SKM-1 treated with dmso at 0.1 percent for 144 hours (cell line): Measurements from ENCODE around the gene SLC2A3.
"Not testable (repeated sequence)": the region's sequence is repeated elsewhere in the genome, so short reads cannot be mapped to it uniquely, and the experiment has no call there.

Experiments used
- DNase-seq: peaks from one replicate; lab custom pipeline; 2025; ENCODE audit not compliant: unreplicated experiment; lab: John Stamatoyannopoulos, UW

The SLC2A3 gene

DNA sequence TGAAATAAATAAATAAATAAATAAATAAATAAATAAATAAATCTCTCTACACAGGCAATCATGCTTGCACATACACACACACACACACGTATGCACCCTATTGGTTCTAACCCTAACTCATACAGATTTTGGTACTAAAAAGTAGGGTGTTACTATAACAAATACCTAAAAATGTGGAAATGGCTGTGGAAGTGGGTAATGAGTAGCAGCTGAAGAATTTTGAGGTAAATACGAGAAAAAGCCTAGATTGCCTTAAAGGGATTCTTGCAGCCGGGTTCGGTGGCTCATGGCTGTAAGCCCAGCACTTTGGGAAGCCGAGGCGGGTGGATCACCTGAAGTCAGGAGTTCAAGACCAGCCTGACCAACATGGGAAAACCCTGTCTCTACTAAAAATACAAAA lies 15.7 kb upstream of the SLC2A3 start:
- DNase-seq = no peak

DNA sequence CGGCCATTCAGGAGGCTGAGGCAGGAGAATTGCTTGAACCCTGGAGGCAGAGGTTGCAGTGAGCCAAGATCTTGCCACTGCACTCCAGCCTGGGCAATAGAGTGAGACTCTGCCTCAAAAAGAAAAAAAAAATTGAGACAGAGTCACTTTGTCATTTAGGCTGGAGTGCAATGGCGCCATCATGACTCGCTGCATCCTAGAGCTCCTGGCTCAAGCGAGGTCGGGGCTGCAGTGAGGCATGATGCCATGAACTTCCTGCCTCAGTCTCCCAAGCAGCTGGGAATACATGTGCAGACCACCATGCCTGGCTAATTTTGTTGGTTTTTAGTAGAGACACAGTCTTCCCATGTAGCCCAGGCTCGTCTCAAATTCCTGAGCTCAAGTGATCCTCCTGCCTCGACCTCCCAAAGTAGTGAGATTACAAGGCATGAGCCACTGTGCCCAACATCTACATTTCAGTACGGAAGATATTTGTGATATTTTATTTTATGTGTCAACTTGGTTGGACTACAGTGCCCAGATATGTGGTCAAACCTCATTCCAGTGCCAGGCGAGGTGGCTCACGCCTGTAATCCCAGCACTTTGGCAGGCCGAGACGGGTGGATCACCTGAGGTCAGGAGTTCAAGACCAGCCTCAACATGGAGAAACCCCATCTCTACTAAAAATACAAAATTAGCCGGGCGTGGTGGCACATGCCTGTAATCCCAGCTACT lies 14.4 kb upstream of the SLC2A3 start:
- not testable (repeated sequence) for DNase-seq

DNA sequence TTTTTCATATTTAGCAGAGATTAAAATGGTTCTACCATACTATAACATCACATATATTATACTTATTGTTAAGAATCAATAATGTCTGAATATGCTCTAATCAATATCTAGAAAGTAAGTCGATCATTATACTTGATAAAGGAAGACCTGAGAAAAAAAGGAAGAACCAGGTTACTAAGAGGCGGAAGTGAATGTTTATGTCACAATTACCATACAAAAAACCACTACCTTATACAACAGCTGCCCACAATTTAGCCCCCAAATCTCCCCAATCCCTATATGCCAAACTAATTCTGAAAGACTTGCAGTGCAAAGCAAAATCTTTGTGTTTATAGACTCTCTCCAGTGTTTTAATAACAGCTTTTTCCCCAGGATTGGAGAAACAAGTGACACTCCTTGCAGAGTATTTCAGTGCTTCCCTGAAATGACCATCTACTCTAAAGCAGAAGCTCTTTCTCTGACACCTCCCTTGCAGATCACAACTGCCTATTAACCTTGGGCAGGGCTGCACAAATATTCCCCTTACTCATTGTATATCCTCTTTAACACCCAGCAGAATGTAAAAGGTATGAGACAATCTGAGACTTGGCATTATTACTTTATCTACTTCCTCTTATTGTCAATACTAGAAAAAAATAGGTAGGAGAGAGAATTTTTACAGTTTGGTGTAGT lies 12.7 kb upstream of the SLC2A3 start:
- DNase-seq = peak; percentile 59

DNA sequence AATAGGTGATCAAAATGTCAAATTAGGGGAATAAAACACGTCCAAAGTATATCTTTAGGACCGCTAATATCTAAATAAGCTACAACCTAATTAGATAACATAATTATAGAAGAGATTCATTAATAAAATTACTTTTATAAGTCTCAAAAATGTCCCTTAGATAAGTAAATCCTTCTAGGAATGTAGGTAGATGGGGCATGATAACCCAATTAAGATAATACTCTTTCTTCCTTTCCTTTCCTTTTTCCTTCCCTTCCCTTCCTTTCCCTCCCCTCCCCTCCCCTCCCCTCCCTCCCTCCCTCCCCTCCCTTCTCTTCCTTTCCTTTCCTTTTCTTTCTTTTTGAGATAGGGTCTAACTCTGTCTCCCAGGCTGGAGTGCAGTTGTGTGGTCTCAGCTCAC lies 11.0 kb upstream of the SLC2A3 start:
- DNase-seq = no peak

DNA sequence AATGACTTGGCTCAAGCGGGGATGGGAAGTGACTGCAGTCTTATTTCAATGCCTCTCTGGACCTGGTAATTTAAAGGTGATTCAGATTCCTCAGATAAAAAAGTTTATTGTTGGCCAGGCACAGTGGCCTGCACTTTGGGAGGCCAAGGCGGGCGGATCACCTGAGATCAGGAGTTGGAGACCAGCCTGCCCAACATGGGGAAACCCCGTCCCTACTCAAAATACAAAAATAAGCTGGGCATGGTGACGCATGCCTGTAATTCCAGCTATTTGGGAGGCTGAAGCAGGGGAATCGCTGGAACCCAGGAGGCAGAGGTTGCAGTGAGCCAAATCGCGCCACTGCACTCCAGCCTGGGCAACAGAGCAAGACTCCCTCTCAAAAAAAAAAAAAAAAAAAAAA lies 8.8 kb upstream of the SLC2A3 start:
- DNase-seq = not testable (repeated sequence)

DNA sequence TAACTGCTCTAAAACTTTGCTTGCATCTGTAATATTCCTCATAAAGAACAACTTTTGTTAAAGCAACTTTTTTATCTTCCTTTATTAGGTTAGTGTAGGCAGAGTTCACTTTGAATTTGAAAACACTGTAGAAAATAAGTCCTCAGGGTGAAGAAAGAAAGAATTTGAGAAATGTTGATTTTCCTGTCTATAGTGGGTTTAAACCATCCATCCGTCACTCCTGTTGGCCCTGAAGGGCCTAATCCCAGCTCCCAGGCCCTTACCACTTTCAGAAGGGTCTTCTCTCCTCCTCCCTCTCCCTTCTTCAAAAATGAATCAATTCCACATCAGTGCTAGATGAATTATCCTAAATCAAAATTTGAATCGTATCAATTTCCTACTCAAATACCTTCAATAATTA lies 4.9 kb upstream of the SLC2A3 start:
- DNase-seq = no peak

DNA sequence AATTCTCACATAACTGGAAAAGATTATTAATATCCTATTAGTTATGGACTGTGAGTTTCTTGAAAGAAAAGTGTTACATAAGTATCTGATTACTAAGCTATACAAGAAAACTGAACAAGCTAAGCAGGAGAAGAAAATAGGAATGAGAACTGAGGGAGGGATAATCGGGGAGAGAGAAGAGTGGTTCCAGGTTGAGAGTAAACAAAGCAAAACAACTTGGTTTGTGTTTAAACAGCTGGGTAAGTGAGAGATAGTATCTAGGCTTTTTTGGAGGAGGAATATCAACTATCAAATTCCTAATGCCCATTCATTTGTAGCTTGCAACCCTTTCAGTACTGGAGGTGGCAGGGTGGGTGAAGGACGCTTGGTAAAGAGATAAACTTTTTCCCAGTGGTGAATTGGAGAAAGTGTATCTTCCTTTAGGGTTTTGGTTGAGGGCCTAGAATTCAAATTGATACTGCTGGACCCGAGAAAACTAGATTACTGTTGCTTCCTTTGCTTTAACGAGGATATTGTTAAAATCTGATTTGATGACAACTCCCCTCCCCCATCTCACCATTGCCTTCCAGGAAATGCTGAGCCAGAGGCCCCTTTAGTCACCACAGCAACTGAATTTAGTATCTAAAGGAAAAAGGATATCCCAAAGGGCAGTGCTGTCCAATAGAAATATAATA lies 2.0 kb upstream of the SLC2A3 start:
- DNase-seq = no peak

DNA sequence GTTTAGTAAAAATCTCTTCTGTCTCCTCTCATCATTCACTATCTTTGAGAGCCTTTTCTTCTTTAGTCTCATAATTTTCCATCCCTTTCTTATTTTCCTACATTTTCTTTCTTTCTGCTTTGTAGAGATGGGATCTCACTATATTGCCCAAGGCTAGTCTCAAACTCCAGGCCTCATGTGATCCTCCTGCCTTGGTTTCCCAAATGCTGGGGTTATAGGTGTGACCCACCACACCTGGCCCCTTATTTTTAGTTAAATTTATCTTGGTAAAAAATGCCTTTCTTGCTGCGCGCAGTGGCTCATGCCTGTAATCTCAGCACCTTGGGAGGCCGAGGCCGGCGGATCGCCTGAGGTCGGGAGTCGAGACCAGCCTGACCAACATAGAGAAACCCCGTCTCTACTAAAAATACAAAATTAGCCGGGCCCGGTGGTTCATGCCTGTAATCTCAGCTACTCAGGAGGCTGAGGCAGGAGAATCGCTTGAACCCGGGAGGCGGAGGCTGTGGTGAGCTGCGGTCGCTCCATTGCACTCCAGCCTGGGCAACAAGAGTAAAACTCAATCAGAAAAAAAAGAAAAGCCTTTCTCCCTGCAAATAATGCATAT lies 996 bp downstream of the SLC2A3 start:
- no peak for DNase-seq

DNA sequence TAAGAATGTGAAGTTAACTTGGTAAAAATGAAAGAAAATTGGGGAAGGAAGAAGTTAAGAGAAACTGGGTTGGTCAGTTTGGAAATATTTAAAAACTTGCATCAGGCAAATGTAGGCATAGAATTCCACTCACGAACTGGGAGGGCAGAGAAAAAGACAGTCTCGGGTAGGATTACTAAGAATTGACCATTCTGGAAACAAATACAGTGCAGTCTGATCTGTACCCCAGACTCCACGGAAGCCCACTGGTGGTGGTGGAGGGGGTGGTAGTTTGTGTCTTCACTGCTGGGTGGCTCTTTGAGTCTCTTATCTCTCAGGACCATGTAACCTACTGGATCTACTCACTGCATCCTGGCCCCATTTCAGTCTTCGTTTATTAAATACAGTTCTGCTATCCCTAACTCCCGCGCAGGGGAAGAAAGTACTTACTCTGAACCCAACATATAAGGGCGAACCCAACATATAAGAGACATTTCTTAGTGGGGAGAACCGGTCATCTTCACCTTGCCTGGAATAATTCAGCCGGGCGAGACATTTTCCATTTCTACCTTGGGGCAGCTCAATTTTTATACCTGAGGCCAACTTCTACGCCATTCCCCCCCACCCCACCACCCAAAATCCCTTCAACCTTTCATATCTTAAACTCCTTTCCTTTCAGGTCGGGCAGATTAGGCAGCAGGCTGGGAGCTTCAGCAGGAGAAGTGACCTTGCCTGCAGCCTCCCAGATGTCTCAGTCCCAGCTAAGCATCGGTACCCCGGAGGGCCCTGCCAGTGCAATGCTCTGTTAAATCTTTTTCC lies 1.7 kb downstream of the SLC2A3 start:
- DNase-seq = no peak

DNA sequence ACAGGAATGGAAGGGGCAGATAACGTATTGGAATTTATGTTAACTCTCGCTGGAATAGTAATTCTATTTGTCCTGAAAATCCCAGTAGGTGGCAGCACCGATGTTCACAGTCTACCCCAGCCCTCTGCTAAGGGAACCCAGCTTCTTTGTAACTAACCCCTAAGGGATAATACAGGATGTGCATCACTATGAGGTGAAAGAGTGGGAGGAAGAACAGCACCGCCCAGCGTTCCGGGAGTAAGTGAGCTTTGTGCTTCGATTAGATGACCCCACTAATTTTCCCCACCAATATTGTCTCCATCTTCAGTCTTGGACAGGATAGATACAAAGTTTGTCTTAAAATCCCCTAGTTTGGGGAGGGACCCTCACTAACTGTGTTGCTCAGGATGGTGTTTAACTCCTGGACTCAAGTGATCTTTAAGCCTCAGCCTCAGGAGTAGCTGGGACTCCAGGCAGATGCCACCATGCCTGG lies 2.7 kb downstream of the SLC2A3 start:
- peak; percentile 82 for DNase-seq

DNA sequence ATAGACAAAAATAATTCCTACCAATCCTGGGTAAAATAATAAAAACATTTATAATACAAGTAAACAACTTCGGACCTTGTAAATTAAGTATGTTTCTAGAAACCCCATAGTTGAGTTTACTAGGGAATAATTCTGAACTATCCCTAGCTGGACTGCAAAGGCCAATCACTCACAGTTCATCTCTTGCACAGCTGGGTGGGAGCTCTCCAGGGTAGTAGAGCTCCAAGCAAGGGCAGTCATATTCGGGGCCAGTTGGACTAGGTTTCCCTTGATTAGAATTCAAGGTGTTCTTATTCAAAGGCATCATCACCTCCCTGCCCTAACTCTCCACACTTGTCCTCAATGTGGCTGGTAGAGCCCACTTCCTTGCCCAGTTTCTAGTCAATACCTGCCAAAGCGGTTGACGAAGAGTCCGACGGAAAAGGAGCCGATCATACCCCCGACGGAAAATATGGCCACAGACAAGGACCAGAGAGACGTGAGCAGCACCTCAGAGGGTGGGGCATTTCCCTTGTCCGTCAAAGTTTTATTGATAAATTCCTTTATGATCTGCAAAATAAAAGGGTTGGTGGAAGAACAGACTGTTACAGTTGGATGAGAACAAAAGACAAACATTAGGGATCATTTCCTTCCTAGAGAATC lies 3.3 kb downstream of the SLC2A3 start:
- DNase-seq = not testable (repeated sequence)

DNA sequence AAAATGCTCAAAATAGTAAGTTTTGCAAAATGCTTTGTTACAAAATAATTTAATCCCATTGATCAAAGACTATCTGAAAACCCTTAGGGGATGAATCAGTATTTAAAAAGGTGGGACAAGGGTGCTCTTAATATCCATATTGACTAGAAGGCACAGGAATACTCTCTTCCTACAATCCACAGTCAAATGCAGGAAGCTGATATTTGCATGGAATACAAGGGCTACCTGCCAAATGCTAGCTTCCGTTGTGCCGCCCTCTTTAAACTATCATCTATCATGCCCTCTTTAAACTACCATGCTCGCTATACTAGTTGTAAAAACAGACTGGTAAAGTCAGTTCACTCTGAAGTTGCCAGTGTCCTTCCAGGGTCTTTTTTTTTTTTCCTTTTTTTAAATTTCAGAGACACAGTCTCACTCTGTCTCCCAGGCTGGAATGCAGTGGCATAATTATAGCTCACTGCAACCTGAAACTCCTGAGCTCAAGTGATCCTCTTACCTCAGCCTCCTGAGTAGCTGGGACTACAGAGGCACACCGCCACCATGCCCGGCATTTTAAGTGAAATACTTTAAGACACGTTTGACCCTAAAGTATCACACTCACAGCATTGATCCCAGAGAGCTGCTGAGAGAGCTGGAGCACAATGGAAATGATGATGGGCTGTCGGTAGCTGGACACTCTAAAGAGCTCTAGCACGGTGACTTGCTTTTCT lies 6.7 kb downstream of the SLC2A3 start:
- DNase-seq = no peak

DNA sequence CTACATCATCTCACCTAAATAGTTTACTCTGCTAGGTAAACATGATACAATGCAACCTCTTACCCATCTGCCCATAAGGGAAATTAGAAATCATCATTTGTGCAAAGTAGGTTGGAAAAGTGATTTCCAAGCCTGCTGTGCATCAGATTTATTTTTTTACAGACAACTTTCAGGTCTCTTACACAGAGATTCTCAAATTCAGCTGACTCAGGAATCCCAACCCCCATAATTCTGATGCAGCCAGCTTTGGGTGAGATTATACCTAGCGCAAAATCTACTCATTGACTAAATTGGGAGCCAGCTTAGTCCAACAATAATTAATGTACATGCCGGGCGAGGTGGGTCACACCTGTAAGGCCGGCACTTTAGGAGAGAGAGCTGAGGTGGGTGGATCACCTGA lies 8.5 kb downstream of the SLC2A3 start:
- DNase-seq = no peak

DNA sequence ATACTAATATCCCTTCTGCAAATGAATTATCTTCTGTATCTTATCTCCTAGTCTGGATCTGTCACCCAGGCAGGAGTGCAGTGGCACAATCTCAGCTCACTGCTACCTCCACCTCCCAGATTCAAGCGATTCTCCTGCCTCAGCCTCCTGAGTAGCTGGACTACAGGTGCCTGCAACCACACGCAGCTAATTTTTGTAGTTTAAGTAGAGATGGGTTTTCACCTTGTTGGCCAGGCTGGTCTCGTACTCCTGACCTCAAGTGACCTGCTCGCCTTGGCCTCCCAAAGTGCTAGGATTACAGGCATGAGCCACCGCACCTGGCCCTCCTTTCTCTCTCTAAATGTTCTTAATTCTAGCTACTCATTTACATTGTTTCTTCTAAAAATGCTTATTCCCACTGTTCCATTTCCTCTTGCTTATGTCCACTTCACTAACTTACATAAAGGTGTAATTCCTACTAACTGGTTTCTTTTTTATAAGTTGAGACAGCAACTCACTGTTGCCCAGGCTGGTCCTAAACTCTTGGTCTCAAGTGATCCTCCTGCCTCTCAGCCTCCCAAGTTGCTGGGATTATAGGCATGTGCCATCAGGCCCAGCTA lies 9.8 kb downstream of the SLC2A3 start:
- DNase-seq = not testable (repeated sequence)

DNA sequence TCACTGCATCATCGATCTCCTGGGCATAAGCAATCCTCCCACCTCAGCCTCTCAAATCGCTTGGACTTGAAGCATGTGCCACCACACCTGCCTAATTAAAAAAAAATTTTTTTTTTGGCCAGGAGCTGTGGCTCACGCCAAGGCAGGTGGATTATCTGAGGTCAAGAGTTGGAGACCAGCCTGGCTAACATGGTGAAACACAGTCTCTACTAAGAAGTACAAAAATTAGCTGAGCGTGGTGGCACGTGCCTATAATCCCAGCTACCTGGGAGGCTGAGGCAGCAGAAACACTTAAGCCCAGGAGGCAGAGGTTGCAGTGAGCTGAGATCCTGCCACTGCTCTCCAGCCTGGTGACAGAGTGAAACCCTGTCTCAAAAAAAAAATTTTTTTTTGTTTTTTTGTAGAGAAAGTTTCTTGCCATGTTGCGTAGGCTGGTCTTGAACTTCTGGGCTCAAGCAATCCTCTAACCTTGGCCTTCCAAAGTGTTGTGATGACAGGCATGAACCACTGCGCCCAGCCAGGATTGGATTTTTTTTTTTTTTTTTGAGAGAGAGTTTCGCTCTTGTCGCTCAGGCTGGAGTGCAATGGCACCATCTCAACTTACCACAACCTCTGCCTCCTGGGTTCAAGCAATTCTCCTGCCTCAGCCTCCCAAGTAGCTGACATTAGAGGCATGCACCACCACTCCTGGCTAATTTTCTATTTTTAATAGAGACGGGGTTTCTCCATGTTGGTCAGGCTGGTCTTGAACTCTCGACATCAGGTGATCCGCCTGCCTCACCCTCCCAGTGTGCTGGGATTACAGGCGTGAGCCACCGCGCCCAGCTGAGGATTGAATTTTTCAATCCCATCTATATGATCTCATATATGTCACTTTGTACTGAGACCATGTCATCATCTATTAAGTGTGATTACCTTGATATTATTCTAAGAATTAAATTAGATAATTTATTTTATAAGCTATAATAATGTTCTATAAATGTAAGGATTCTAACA lies 12.4 kb downstream of the SLC2A3 start:
- no peak for DNase-seq

DNA sequence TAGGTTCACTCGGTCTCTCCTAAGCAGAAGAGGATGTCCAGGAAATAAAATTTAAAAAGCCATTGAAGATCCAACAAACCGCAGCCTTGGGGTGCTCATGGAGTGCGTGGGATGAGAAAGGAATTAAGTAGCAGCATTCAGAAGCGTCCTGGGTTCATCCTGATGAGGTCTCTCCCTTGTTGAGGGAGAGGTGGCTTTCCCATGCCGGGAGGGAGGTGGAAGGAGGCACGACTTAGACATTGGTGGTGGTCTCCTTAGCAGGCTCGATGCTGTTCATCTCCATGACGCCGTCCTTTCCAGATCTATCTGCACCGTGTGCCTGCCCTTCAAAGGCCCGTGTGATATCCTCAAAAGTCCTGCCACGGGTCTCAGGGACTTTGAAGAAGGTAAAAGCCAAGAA lies 14.8 kb downstream of the SLC2A3 start:
- DNase-seq = not testable (repeated sequence)

DNA sequence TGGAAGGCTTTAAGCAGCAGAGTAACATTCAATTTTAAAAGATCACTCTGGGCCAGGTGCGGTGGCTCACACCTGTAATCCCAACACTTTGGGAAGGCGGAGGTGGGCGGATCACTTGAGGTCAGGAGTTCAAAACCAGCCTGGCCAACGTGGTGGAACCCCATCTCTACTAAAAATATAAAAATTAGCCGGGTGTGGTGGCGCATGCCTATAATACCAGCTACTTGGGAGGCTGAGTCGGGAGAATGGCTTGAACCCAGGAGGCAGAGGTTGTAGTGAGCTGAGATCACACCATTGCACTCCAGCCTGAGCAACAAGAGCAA lies 17.8 kb downstream of the SLC2A3 start:
- DNase-seq = not testable (repeated sequence)
